ENCODE measurements around the gene RTP5.

DNA sequence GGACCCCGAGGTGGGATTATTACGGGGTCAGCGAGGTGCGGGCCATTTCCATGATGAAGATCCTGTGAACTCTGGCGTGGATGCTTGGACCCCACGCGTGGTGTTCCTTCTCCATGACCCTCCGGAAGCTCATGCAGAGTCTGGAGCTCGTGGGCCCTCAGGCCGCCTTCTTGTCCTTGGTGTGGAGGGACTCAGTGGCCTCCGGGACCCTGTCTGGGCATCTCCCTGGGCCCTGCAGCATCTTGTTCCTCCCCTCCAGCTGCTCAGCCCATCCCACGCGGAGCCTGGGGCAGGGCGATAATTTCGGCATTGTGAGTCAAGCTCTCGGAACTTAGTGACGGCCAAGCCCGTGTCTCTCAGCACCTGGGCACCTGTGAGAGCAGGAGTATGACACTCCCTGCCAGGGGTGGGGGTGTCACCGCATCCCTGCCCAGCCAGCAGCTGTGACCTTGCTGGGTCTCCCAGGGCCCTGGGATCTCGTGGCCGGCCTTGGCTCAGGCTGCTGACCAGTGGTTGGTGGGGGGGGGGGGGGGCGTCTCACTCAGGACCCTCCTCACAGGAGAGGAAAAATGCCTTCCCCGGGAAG is 24.6 kb downstream of the RTP5 start:
- TF ChIP-seq, protein P1, sequence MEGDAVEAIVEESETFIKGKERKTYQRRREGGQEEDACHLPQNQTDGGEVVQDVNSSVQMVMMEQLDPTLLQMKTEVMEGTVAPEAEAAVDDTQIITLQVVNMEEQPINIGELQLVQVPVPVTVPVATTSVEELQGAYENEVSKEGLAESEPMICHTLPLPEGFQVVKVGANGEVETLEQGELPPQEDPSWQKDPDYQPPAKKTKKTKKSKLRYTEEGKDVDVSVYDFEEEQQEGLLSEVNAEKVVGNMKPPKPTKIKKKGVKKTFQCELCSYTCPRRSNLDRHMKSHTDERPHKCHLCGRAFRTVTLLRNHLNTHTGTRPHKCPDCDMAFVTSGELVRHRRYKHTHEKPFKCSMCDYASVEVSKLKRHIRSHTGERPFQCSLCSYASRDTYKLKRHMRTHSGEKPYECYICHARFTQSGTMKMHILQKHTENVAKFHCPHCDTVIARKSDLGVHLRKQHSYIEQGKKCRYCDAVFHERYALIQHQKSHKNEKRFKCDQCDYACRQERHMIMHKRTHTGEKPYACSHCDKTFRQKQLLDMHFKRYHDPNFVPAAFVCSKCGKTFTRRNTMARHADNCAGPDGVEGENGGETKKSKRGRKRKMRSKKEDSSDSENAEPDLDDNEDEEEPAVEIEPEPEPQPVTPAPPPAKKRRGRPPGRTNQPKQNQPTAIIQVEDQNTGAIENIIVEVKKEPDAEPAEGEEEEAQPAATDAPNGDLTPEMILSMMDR (IDR thresholded peaks at IDR 0.05; ENCODE audit: insufficient read depth, low read depth, low read length): no peak
- TF ChIP-seq EZH2 (IDR thresholded peaks at IDR 0.05; ENCODE audit: insufficient read depth, low read length): no peak
